MM.1S (cell line): ENCODE data around the gene CTNNA3.

Experiments used
- CTCF ChIP-seq: fragments of 300-600 bp; sonication (generic); IDR thresholded peaks from 2 replicates; pipeline ENCODE4 v1.5.1; 2016; ENCODE audit warnings: antibody characterized with exemption, low read length, mixed read lengths
- EZH2 ChIP-seq: fragments of 300-600 bp; sonication (generic); optimal IDR thresholded peaks from 2 replicates; pipeline ENCODE3; 2017; ENCODE audit warnings: low read depth, mild to moderate bottlenecking, antibody characterized with exemption, low read length, mixed read lengths
- EZH2phosphoT487 ChIP-seq: fragments of 300-600 bp; sonication (generic); IDR thresholded peaks from 2 replicates; pipeline ENCODE4 v1.6.1; 2018; ENCODE audit warnings: antibody characterized with exemption, low read length

- no peak for TF ChIP-seq CTCF
- TF ChIP-seq EZH2: no peak
- TF ChIP-seq EZH2phosphoT487: no peak
These were observed 1329.8 kb downstream of the CTNNA3 start for GRCh38 chr10:66366163-66366562.
